ENCODE data around the gene DNMBP. TPM values are rescaled to one million over a fixed set of nuclear protein-coding genes. Genes with fewer than 3 reads are reported as not detected.

The DNMBP gene
- total RNA-seq, 1 experiment from 2014 or later, result 60.3 TPM

DNA sequence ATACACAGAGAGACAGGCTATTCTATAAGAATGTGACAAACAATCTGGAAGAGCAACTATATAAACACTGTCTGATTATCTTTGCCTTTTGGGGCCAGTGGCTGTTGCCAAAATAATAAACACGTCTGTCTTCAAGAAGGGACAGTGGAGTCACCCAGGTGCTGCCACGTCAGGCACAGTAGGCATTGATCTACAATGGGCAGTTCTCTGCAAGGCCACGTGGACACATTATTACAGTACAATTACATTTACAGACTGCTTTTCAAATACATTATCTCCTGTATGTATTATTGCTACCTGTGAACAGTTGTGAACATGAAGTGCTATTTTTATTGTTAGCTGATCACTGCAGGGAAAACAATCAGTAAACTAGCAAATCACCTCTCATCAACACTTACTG lies 14.0 kb downstream of the DNMBP start (continued):
- no peak for TF ChIP-seq REST (IDR thresholded peaks at IDR 0.05; ENCODE audit: low read depth)
- no peak for TF ChIP-seq YY1 (IDR thresholded peaks at IDR 0.05; ENCODE audit: extremely low read depth, insufficient replicate concordance, low read depth, low read length)
- no peak for TF ChIP-seq ELF1 (IDR thresholded peaks at IDR 0.05; ENCODE audit: borderline replicate concordance, low read depth)
- no peak for TF ChIP-seq MAX (IDR thresholded peaks at IDR 0.05)
- TF ChIP-seq ZNF274 (IDR thresholded peaks at IDR 0.05; ENCODE audit: low read depth, low read length), result no peak

- no TSS peak for BruUV-seq (replicated peaks)
- H3K9me3 ChIP-seq (ENCODE audit: control insufficient read depth in 1 of 2, insufficient read depth in 1 of 2, low read depth in 1 of 2, low read length in 2 of 2), result no peaks in the 10 kb centered on the region
- H3K9me2 ChIP-seq (ENCODE audit: insufficient read depth), result no peaks in the 10 kb centered on the region
- H3K4me3 ChIP-seq (replicated peaks in 1 of 2; ENCODE audit: low read depth in 1 of 2, low read length in 2 of 2), result no peak overlapping the region
- H4K20me1 ChIP-seq (ENCODE audit: insufficient read depth), result peaks cover 19% of the 10 kb centered on the region; the same call in 1 of the 2 replicates
- intact Hi-C loops (cut with micrococcal nuclease), result no loop called here
- H3K4me2 ChIP-seq (ENCODE audit: low read length), result peak overlapping the region; percentile 5; the same call in 1 of the 2 replicates
- ChIA-PET CTCF (interaction anchor here (1.8 kb wide), 1 partner anchor 14 kb away, joined by 5 read pairs; the partner anchor contains the start of gene DNMBP), POLR2A (interaction anchor here (1.7 to 2.0 kb wide), 2 partner anchors 11 to 15 kb away, joined by 4 to 10 read pairs; no protein-coding TSS in a partner anchor), RAD21 (ENCODE audit: low non-redundant PET in 1 of 2, low total read pairs in 2 of 2, uncharacterized antibody in 2 of 2, unreplicated experiment in 2 of 2) (no interaction called here)
- no peaks in the 10 kb centered on the region for H3K27me3 ChIP-seq (ENCODE audit: insufficient read depth, low read length)
- H2AFZ ChIP-seq (ENCODE audit: low read depth, low read length, poor library complexity, severe bottlenecking), result no peak overlapping the region
- DNase-seq (ENCODE audit: low read depth, low spot score) (no peak), ATAC-seq (no peak)
- no peak overlapping the region for H3K9ac ChIP-seq (ENCODE audit: low read length)
- H3K36me3 ChIP-seq (ENCODE audit: control insufficient read depth in 1 of 2, insufficient read depth in 2 of 2, low read length in 2 of 2), result peaks cover 0 to 14% of the 10 kb centered on the region in 2 experiments; a peak in 1 of 4 replicates
- H3K27ac ChIP-seq (ENCODE audit: low read depth, low read length), result no peak overlapping the region
- H3K79me2 ChIP-seq (ENCODE audit: insufficient read depth, low read length), result peaks cover 100% of the 10 kb centered on the region
- peaks cover 45 to 56% of the 10 kb centered on the region in 2 experiments for H3K4me1 ChIP-seq (ENCODE audit: control insufficient read depth in 1 of 2, insufficient read depth in 2 of 2, low read length in 2 of 2)
- no peak for TF ChIP-seq SIN3A (IDR thresholded peaks at IDR 0.05; ENCODE audit: low read depth)
- no peak for TF ChIP-seq CTCF (IDR thresholded peaks at IDR 0.05 in 2 of 3, conservative IDR thresholded peaks at IDR 0.05 in 1 of 3; ENCODE audit: borderline replicate concordance in 1 of 3, insufficient read depth in 1 of 3, low read depth in 2 of 3, low read length in 2 of 3)
- TF ChIP-seq MAX (IDR thresholded peaks at IDR 0.05), result no peak
- no peak for TF ChIP-seq ZFX (IDR thresholded peaks at IDR 0.05)
- no peak for TF ChIP-seq RAD21 (IDR thresholded peaks at IDR 0.05; ENCODE audit: low read depth)
- no peak for TF ChIP-seq REST (IDR thresholded peaks at IDR 0.05; ENCODE audit: low read depth)
- no peak for TF ChIP-seq SP1 (IDR thresholded peaks at IDR 0.05; ENCODE audit: low read depth)
- no peak for TF ChIP-seq TCF7L2 (IDR thresholded peaks at IDR 0.05; ENCODE audit: borderline replicate concordance, extremely low read depth, insufficient read depth, insufficient read length)
- no peak for TF ChIP-seq JUND (IDR thresholded peaks at IDR 0.05)
- no peak for TF ChIP-seq ZNF274 (IDR thresholded peaks at IDR 0.05; ENCODE audit: low read depth, low read length)
- TF ChIP-seq POLR2A (IDR thresholded peaks at IDR 0.05; ENCODE audit: borderline replicate concordance, extremely low read depth, insufficient read depth, insufficient read length), result no peak
Observed at GRCh38 chr10:99995269-99995668, 14.5 kb downstream of the DNMBP start.
